ENCODE results near the gene SLC13A4. TPM values are rescaled to one million over a fixed set of nuclear protein-coding genes. Genes with fewer than 3 reads are reported as not detected.

SLC13A4 gene
- total and polyA plus RNA-seq, 2 donors (not counting 3 experiments of a cell fraction or from before 2014, with no cell fraction given) = not detected

- H3K36me3 ChIP-seq (ENCODE audit: control insufficient read depth in 2 of 2, extremely low read depth in 1 of 2, insufficient read depth in 2 of 2, low read length in 2 of 2) = no peaks in the 10 kb centered on the region
- H3K9me3 ChIP-seq (replicated peaks; ENCODE audit: control insufficient read depth, insufficient read depth, low read length) = no peaks in the 10 kb centered on the region
- H3K9ac ChIP-seq (replicated peaks; ENCODE audit: extremely low read depth, insufficient read depth, low read length) = no peak overlapping the region
- POLR2A ChIA-PET = no interaction called here
- no peaks in the 10 kb centered on the region for H3K79me2 ChIP-seq (ENCODE audit: control insufficient read depth, insufficient read depth, low read length)
- H3K4me2 ChIP-seq (ENCODE audit: insufficient read depth, low read length) = no peak overlapping the region
- no peak overlapping the region for H3K4me3 ChIP-seq (replicated peaks in 1 of 3; ENCODE audit: insufficient read depth in 1 of 3, low read depth in 1 of 3, low read length in 3 of 3)
- intact Hi-C loops (cut with micrococcal nuclease) = no loop called here
- no peak overlapping the region for H3K27ac ChIP-seq (ENCODE audit: insufficient read depth, low read depth, low read length)
- H3K9me1 ChIP-seq (replicated peaks; ENCODE audit: control insufficient read depth, extremely low read depth, insufficient read depth, low read length) = no peaks in the 10 kb centered on the region
- H3K27me3 ChIP-seq (ENCODE audit: control insufficient read depth in 2 of 2, insufficient read depth in 2 of 2, low read length in 2 of 2) = no peaks in the 10 kb centered on the region
- dilution Hi-C loops (cut with MboI; ENCODE audit: extremely low pct_ligation_motif_present, low sequenced_read_pairs) = no loop called here
- no peak for DNase-seq (ENCODE audit: low read depth, low spot score)
- BruUV-seq (replicated peaks) = no TSS peak
- no peaks in the 10 kb centered on the region for H4K20me1 ChIP-seq (replicated peaks; ENCODE audit: control insufficient read depth, extremely low read depth, insufficient read depth, low read length)
- H3K4me1 ChIP-seq (ENCODE audit: control insufficient read depth, extremely low read depth, insufficient read depth, low read length) = peaks cover 7% of the 10 kb centered on the region
- no peak overlapping the region for H2AFZ ChIP-seq (ENCODE audit: low read depth, low read length)
- TF ChIP-seq POLR2AphosphoS5 (IDR thresholded peaks at IDR 0.05; ENCODE audit: insufficient read depth, low read depth, low read length) (no peak), FOS (IDR thresholded peaks at IDR 0.05; ENCODE audit: borderline replicate concordance, insufficient read depth, low read length) (no peak), POLR2A (IDR thresholded peaks at IDR 0.05; ENCODE audit: low read depth, low read length) (no peak), GATA2 (IDR thresholded peaks at IDR 0.05; ENCODE audit: insufficient read depth, insufficient read length, low read depth, low read length) (no peak), EZH2 (IDR thresholded peaks at IDR 0.05; ENCODE audit: borderline replicate concordance, low read depth, low read length, severe bottlenecking) (no peak), JUN (IDR thresholded peaks at IDR 0.05; ENCODE audit: borderline replicate concordance, insufficient read depth, insufficient read length, low read depth) (no peak), CTCF (IDR thresholded peaks at IDR 0.05; ENCODE audit: extremely low read depth in 1 of 2, insufficient read depth in 1 of 2, low read depth in 1 of 2, low read length in 2 of 2) (no peak), MYC (IDR thresholded peaks at IDR 0.05; ENCODE audit: low read depth, low read length) (no peak), MAX (IDR thresholded peaks at IDR 0.05; ENCODE audit: insufficient read depth, insufficient read length) (no peak)
- CTCF ChIA-PET = no interaction called here
- FAIRE-seq = no peak
These were observed 47.2 kb upstream of the SLC13A4 start for GRCh38 chr7:135775230-135775629.
